H54 (cell line): Measurements from ENCODE around the gene RFLNA.
A peak's percentile ranks its signal among the peaks of the same experiment; 100 is the strongest.

Experiments used
- DNase-seq: peaks from one replicate; pipeline ENCODE4 v3.0.0; 2011; ENCODE audit warnings: low spot score, mixed read lengths; ENCODE audit not compliant: insufficient read length
- FAIRE-seq: peaks from 3 replicates; lab custom pipeline; 2011; peaks lifted over from hg19 to GRCh38; lab: Jason Lieb, UNC
- POLR2A ChIP-seq: IDR thresholded peaks from 2 replicates; pipeline ENCODE4 v1.6.1; 2011; ENCODE audit warnings: low read depth, mild to moderate bottlenecking, low read length

RFLNA gene

DNA sequence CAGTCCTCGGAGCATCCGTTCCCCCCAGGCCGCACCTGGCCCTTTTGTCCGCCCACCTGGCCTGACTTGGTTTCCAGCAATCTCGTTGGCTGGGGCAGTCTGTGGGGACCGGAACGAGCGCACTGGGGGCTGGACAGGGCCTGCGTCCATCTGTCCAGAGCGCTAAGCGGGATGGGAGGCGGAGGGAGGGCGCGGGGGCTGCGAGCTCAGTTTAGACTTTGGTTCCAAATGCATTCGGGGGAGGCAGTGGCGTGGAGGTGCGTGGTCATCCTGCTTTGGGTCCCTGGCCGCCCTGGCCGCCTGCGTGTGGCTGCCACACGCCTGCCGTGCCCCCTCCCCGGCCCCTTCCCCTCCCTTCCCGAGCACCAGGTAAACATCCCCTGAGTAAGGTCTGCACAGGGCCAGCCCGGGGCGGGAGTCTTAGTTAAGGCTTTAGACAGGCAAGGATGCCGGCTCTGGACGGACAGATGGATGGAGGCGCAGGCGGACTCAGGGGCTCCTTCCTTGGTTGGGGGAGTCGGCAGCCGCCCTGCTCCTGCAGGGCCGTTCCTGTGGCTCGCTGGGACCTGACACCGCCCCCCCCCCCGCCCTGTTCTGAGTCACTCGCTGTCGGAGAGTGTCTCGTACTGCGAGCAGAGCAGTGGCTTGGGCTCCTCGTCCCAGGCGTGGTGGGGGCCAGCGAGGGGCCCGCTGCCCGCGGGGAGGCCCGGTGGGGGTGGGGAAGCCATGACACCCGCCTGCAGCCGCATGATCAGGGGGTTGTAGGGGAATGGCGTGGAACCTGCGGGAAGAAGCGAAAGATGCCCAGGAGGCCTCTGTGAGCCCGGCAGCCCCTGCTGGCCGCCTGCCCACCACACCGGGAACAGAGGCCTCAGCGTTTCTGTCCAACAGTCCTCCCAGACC lies 30.2 kb downstream of the RFLNA start:
- no peak for DNase-seq
- no peak for FAIRE-seq
- TF ChIP-seq POLR2A: 0 out of 2 replicates have a peak, but pooled peaks have one; percentile 4

DNA sequence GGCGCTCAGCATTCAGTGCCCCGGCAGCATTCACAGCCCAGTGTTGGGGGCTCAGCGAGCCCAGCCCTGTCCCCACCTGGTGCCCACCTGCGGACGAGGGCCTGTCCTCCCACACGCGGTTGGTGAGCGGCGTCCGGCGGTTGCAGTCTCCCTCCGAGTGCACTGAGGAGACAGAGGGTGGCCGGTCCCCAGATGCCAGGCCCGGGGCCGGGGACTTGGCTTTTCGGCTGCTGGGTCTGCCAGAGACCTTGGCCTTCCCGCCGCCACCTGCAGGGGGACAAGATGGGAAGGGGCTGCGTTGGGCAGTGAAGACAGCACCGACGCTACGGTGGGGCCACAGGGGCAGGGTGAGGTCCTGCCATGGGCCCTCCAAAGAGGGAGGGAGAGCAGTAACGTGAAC lies 31.2 kb downstream of the RFLNA start:
- no peak for TF ChIP-seq POLR2A
- DNase-seq (no peak), FAIRE-seq (no peak)

DNA sequence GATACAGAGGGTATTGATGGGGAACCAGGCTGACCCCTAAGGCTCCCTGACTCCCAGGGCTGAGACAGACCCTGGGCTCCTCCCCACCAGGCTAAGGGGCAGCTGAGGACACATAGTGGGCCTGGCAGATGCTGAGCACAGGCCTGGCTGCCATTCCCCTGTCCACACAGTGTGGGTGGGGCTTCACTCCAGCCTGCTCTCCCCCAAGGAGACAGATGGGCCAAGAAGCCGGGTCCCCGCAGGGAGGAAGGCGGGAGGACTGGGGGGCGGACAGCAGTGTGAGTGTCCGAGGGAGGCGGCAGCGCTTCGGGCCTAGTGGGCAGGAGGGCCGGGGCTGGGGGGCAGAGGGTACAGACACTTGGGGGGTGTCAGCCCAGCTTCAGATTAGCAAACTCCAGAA lies 32.0 kb downstream of the RFLNA start:
- FAIRE-seq (no peak), DNase-seq (no peak)
- no peak for TF ChIP-seq POLR2A

DNA sequence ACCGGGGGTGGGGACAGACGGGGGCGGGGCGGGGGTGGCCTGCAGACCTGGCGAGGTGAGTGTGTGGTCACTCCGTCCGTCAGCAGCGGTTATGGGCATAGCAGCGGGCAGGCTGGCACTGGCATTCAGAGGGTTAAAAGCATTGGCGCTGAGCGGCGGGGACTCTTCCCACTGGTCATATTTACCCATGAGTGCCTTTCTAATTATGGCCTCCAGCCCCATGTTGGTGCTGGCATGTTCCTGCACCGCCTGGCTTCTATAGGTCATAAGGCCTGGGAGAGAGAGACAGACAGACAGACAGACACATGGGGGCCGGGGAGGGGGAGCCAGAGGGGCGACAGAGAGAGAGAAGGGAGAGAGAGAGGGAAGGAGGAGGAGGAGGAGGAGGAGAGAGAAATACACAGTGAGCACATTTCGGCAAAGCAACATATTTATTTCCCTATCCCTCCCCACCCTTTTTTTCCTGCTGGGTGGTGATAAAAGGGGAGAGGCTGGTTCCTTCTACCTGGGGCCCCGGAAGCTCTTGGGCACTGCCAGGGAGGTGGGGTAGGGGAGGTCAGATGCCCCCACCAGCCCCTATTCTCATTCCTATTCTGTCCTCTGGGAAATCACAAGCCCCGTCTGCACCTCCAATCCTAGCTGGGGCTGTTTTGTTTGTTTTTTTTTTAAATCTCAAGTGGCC lies 32.6 kb downstream of the RFLNA start:
- DNase-seq (no peak), FAIRE-seq (no peak)
- no peak for TF ChIP-seq POLR2A

DNA sequence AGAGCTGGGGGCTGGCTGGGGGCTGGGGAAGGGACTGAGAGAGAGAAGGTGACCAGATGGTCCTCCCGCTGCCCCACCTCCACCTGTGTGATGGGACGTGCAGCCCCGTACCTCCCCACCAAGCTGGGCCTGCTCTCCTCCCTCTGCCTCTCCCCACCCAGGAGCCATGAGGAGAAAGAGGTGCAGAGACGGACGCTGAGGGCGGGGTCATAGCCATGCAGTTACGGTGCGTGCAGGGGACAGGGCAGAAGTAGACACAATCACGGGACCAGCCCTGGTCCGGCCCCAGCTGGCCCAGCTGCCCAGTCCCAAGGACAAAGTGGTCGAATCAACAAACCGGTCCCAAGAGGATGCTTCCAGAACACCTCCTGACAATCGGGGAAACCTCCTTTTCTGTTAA lies 33.2 kb downstream of the RFLNA start:
- no peak for FAIRE-seq
- no peak for TF ChIP-seq POLR2A
- DNase-seq: no peak

DNA sequence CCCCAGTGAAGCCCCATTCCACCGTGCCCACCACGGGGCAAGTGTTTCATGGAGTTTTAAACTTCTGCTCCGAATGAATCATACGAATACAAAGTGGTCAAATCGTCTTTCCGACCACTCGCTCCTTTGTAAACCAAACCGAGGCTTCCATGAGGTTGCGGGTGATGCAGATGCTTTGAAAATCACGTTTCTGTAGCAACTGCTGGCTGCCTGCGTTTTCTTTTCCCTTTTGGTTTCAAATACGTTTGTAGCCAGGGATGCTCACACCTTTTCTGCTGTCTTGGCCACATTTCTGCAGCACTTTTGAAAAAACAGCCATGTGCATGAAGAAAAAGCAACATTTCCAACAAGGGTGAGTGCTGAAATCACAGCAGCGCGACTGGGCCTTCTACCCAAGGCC lies 33.7 kb downstream of the RFLNA start:
- TF ChIP-seq POLR2A: no peak
- DNase-seq (no peak), FAIRE-seq (no peak)

DNA sequence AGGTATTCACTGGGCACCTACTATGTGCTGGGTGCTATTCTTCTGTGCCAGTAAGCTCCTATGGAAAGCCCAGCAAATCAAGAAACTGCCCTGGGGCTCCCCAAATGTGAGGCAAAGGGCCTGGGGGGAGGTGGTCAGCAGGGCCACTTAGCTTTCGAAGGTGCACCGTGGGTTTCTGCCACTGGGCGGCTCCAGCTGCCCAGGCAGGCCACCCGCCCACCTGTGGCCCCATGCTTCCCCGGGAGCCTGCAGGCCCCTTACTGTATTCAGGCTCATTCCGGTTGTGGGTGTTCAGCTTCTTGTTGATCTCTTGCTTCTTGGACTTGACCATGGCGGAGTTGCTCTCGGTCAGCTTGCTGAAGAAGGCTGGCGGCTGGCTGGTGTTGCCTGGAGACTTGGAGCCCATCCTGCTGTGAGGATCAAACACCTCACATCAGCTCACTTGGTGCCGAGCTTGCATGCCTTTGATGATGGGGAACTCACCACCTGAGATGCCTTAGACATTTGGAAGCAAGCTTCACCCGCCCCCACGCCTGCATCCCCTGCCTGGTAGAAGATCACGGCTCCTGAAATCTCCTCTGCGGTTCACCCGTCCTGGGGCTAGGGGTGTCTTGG lies 37.3 kb downstream of the RFLNA start:
- DNase-seq (no peak), FAIRE-seq (no peak)
- no peak for TF ChIP-seq POLR2A

DNA sequence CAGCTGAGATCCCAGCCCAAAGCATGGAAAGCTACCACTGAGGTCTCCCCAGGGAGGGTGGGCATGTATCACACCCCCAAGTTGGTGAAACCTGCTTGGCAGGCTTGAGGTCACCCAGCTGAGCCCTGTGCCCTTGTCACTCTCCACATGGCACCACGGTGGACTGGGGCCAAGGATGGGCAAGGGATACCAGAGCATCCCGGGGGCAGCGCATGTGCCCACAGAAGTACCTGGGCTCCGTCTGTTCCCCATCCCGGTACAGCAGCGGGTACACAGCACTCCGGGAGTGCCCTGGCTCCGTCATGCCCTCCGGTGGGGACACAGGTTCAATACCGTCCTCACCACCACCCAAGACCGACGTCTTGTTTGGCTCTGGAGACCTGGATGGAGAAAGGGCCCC lies 38.0 kb downstream of the RFLNA start:
- no peak for TF ChIP-seq POLR2A
- FAIRE-seq (no peak), DNase-seq (no peak)

DNA sequence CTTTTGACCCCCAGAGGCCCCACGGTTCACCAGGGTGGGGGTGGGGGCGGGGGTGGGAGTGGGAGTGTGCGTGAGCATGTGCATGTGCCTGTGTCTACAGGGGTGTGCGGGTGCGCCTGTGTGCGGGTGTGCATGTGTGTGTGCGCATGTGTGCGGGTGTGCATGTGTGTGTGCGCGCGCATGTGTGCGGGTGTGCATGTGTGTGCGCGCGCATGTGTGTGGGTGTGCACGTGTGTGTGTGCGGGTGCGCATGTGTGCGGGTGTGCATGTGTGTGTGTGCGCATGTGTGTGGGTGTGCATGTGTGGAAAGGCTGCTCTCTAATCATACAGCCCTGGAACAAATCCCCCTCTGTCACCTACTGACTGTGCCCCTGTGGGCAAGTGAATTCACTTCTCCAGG lies 38.8 kb downstream of the RFLNA start:
- DNase-seq (no peak), FAIRE-seq (no peak)
- TF ChIP-seq POLR2A: no peak

DNA sequence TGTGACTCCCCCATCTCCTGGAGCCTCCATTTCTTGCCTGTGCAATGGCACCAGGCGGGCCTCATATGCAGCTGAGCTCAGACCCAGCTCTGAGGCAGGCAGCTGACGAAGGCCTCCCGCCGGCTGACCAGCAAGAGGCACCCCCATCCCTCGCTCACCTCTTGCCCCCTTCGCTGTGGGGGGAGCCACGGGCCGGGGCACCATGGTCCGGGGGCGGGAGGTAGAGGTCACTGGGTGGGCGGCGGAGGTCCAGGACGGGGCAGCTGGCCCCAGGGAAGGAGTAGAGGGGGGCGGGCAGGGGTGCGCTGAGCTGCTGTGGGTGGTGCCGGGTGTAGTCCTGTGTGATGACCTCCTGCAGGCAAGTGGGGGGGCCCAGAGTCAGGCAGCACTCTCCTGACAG lies 39.4 kb downstream of the RFLNA start:
- TF ChIP-seq POLR2A: no peak
- DNase-seq (no peak), FAIRE-seq (no peak)

DNA sequence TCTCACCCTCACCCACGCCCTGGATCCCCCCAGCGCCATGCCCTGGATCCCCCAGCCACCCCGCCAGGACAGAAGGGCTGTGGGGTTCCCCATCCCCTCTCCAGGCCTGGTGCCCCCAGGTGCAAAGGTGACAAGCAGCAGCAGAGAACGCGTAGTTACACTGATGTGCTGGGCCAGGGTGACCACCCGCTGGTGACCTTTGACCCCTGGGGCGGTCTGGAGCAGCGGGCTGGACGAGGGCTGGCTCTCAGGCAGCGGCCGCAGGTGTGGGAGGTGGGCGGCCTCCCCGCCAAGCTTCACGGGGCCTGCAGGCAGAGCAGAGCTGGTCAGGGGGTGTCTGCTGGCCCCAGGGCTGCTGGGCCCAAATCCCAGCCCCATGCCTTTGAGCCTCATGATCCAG lies 40.1 kb downstream of the RFLNA start:
- FAIRE-seq: no peak
- TF ChIP-seq POLR2A: no peak
- no peak for DNase-seq

DNA sequence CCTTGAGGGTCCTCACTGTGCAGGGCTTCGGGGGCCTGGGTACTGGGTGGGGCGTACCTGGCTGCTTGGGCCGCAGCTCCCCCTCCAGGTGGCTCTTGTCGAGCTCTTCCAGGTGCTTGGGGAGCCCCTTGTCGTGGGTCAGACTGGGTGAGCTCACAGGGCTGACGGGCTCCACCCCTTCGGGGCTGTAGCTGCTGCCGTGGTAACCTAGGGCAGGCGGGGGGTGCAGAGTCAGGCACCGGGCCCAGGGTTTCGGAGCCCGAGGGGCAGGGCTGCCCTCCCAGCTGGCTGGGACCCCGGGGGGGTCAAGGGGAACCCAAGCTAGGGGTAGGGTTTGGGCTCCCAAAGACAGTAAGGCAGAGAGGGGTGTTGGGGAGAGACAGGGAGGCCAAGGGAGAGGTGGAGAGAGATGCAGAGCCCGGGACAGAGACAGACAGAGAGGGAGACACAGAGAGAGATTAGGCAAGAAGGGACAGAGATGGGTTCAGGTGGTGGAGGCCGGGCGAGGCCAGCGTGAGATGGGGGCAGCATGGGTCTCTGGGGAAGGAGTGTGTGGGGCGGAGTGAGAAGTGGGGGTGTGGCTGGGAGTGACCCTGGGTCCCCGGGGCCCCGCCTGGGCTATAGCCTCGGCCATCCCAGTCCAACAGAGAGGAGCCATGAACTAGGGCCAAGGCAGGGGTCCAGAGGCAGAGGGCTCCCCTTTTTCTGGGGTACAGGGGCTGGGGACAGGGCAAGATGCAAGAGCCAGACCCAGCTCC lies 40.7 kb downstream of the RFLNA start:
- FAIRE-seq (no peak), DNase-seq (no peak)
- no peak for TF ChIP-seq POLR2A

DNA sequence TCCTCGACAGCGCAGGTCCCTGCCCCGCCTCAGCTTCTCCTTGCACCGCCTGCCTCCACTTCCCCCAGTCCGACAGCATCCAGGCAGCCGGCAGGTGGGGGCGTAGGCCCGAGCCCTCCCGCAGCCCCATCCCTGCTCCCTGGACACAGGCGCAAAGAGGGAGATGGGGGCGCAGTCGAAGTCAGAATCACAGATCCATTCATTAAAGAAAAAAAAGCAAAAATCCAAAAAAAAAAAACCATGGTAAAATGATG lies 41.2 kb downstream of the RFLNA start:
- no peak for TF ChIP-seq POLR2A
- FAIRE-seq (no peak), DNase-seq (no peak)
